CD4-positive, alpha-beta T cell (primary cell): ENCODE data around the gene KCNA10. TPM values are rescaled to one million over a fixed set of nuclear protein-coding genes. Genes with fewer than 3 reads are reported as not detected.

Source experiments
- ATAC-seq: fragments of 200-7000 bp; cut with Tn5 transposase; one replicate; pipeline ENCODE4 v1.10.0; 2022; ENCODE audit warnings: mild to moderate bottlenecking; ENCODE audit not compliant: poor library complexity
- CTCF ChIA-PET: fragments of 350-600 bp; sonication (Branson Sonifier 250); formaldehyde crosslinking; loops from one replicate; lab custom pipeline; 2021; ENCODE audit warnings: antibody characterized with exemption, inconsistent platforms; lab: Charles Lee
- POLR2A ChIA-PET: fragments of 350-600 bp; sonication (Branson Sonifier 250); formaldehyde crosslinking; loops from one replicate; lab custom pipeline; 2021; ENCODE audit warnings: antibody characterized with exemption, inconsistent platforms; lab: Charles Lee
- DNase-seq, 14 experiments: peaks; one replicate each; pipeline ENCODE4 v3.0.0-alpha.2; 2013 to 2020; ENCODE audit warnings: mixed read lengths in 2 of 14
- H3K27ac ChIP-seq, 2 donors: one replicate each; pipeline versions ENCODE4 v1.5.1 to v1.7.0; 2013; ENCODE audit warnings: low read length in 2 of 2, low read depth in 1 of 2, mild to moderate bottlenecking in 1 of 2
- H3K27me3 ChIP-seq, 2 experiments: 1 replicate in 1 of 2; 2 replicates in 1 of 2; pipeline versions ENCODE4 v1.6.1 to v1.7.0; 2013; ENCODE audit warnings: low read length in 2 of 2, control low read depth in 1 of 2, mild to moderate bottlenecking in 1 of 2, moderate library complexity in 1 of 2; ENCODE audit not compliant: insufficient read depth in 2 of 2, control insufficient read depth in 1 of 2
- H3K36me3 ChIP-seq: one replicate; pipeline ENCODE4 v1.6.1; 2013; ENCODE audit warnings: low read length, control low read depth; ENCODE audit not compliant: insufficient read depth
- H3K4me1 ChIP-seq: one replicate; pipeline ENCODE4 v1.6.1; 2013; ENCODE audit warnings: low read length, control low read depth; ENCODE audit not compliant: insufficient read depth
- H3K4me3 ChIP-seq: one replicate; pipeline ENCODE4 v1.5.1; 2013; ENCODE audit warnings: mild to moderate bottlenecking, low read length, moderate library complexity
- H3K9me3 ChIP-seq, 2 experiments: 1 replicate in 1 of 2; 2 replicates in 1 of 2; pipeline versions ENCODE4 v1.6.1 to v1.7.0; 2013; ENCODE audit warnings: low read length in 2 of 2, mild to moderate bottlenecking in 2 of 2, control low read depth in 1 of 2, moderate library complexity in 1 of 2; ENCODE audit not compliant: control insufficient read depth in 1 of 2, insufficient read depth in 1 of 2
- H3K27ac Mint-ChIP-seq: one replicate; pipeline ENCODE4 v1.8.0; 2020; ENCODE audit warnings: mixed read lengths
- H3K27me3 Mint-ChIP-seq: one replicate; pipeline ENCODE4 v1.8.0; 2021; ENCODE audit warnings: mixed read lengths
- H3K36me3 Mint-ChIP-seq: one replicate; pipeline ENCODE4 v1.8.0; 2021; ENCODE audit warnings: low read depth, mixed read lengths
- H3K4me1 Mint-ChIP-seq: one replicate; pipeline ENCODE4 v1.8.0; 2021; ENCODE audit warnings: low read depth, mixed read lengths
- H3K4me3 Mint-ChIP-seq: one replicate; pipeline ENCODE4 v1.8.0; 2020; ENCODE audit warnings: mild to moderate bottlenecking, mixed read lengths
- H3K9me3 Mint-ChIP-seq: one replicate; pipeline ENCODE4 v1.8.0; 2020; ENCODE audit warnings: mixed read lengths
- intact Hi-C, 2 experiments: fragments of 100-400 bp; cut with DNase I in 1 of 2; cut with micrococcal nuclease in 1 of 2; formaldehyde crosslinking; loops; one replicate each; pipeline versions ENCODE4 v1.15.1 to v1.9.0; 2023 to 2025; cut with DNase I, micrococcal nuclease
- total RNA-seq, 174 experiments: library from RNA in 2 of 174; stranded (reverse) in 2 of 174; gene quantifications; one replicate each; pipeline ENCODE4 v1.2.3 and lab custom pipeline; 2021 to 2026
- TF ChIP-seq, protein P1 (sequence below): fragments of 200-600 bp; IDR thresholded peaks from one replicate; pipeline ENCODE4 v1.8.0; 2022; ENCODE audit warnings: antibody characterized with exemption, mild to moderate bottlenecking

The KCNA10 gene
- total RNA-seq, 2 experiments from 2014 or later: not detected

- TF ChIP-seq, protein P1, sequence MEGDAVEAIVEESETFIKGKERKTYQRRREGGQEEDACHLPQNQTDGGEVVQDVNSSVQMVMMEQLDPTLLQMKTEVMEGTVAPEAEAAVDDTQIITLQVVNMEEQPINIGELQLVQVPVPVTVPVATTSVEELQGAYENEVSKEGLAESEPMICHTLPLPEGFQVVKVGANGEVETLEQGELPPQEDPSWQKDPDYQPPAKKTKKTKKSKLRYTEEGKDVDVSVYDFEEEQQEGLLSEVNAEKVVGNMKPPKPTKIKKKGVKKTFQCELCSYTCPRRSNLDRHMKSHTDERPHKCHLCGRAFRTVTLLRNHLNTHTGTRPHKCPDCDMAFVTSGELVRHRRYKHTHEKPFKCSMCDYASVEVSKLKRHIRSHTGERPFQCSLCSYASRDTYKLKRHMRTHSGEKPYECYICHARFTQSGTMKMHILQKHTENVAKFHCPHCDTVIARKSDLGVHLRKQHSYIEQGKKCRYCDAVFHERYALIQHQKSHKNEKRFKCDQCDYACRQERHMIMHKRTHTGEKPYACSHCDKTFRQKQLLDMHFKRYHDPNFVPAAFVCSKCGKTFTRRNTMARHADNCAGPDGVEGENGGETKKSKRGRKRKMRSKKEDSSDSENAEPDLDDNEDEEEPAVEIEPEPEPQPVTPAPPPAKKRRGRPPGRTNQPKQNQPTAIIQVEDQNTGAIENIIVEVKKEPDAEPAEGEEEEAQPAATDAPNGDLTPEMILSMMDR: no peak
- POLR2A ChIA-PET: no interaction called here
- peaks cover 0 to 9% of the 10 kb centered on the region in 2 experiments for H3K9me3 ChIP-seq
- H3K36me3 Mint-ChIP-seq: no peaks in the 10 kb centered on the region
- no peaks in the 10 kb centered on the region for H3K36me3 ChIP-seq
- H3K27ac ChIP-seq: no peak overlapping the region
- no peaks in the 10 kb centered on the region for H3K9me3 Mint-ChIP-seq
- intact Hi-C loops: no loop called here
- H3K4me1 Mint-ChIP-seq: no peaks in the 10 kb centered on the region
- CTCF ChIA-PET: no interaction called here
- no peak overlapping the region for H3K4me3 ChIP-seq
- H3K27ac Mint-ChIP-seq: no peak overlapping the region
- peaks cover 20% of the 10 kb centered on the region for H3K27me3 Mint-ChIP-seq
- H3K4me1 ChIP-seq: no peaks in the 10 kb centered on the region
- DNase-seq: no peak
- no peak for ATAC-seq
- no peak overlapping the region for H3K4me3 Mint-ChIP-seq
- peaks cover 0 to 7% of the 10 kb centered on the region in 2 experiments for H3K27me3 ChIP-seq
Observed at GRCh38 chr1:110487726-110488125, 31.2 kb downstream of the KCNA10 start.

GRCh38 chr1:110485725-110486124 is 33.2 kb downstream of the KCNA10 start:
- H3K4me3 ChIP-seq: no peak overlapping the region
- Mint-ChIP-seq H3K4me1 (no peaks in the 10 kb centered on the region), H3K9me3 (no peaks in the 10 kb centered on the region), H3K4me3 (no peak overlapping the region), H3K36me3 (no peaks in the 10 kb centered on the region), H3K27ac (no peak overlapping the region), H3K27me3 (peaks cover 20% of the 10 kb centered on the region)
- H3K27ac ChIP-seq: no peak overlapping the region
- peaks cover 0 to 7% of the 10 kb centered on the region in 2 experiments for H3K27me3 ChIP-seq
- CTCF ChIA-PET: no interaction called here
- TF ChIP-seq, protein P1: no peak
- POLR2A ChIA-PET: no interaction called here
- DNase-seq (no peak), ATAC-seq (no peak)
- intact Hi-C loops: no loop called here
- H3K9me3 ChIP-seq: peaks cover 0 to 9% of the 10 kb centered on the region in 2 experiments
- H3K4me1 ChIP-seq: no peaks in the 10 kb centered on the region
- H3K36me3 ChIP-seq: no peaks in the 10 kb centered on the region

DNA sequence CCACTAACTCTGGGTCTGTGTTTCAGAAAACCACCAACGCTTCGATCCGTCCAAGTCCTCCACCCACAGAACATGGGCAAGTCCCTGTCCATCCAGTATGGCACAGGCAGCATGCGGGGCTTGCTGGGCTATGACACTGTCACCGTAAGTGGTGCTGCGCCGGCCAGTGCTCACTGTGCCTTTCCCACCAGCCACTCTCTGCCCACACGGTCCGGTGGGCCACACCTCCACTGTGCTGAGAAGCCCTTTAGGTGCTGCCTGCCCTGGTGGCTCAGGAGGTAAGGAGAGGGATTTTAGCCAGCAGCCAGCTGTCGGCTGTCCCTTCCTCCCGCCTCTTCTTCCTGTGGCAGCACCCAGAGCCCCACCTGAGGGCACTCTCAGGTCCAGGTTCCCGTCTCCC is 34.2 kb downstream of the KCNA10 start:
- no peaks in the 10 kb centered on the region for H3K9me3 Mint-ChIP-seq
- H3K27ac Mint-ChIP-seq: no peak overlapping the region
- no peaks in the 10 kb centered on the region for H3K36me3 Mint-ChIP-seq
- no peak for DNase-seq
- POLR2A ChIA-PET: no interaction called here
- H3K4me1 Mint-ChIP-seq: no peaks in the 10 kb centered on the region
- Histone ChIP-seq H3K4me3 (no peak overlapping the region), H3K36me3 (no peaks in the 10 kb centered on the region), H3K4me1 (no peaks in the 10 kb centered on the region), H3K27me3 (peaks cover 0 to 7% of the 10 kb centered on the region in 2 experiments), H3K9me3 (peaks cover 0 to 9% of the 10 kb centered on the region in 2 experiments), H3K27ac (no peak overlapping the region)
- intact Hi-C loops: no loop called here
- CTCF ChIA-PET: interaction anchor here (1.1 kb wide), 1 partner anchor 11 kb away, joined by 3 read pairs; no protein-coding TSS in a partner anchor
- no peak overlapping the region for H3K4me3 Mint-ChIP-seq
- ATAC-seq: no peak
- TF ChIP-seq, protein P1: no peak
- peaks cover 20% of the 10 kb centered on the region for H3K27me3 Mint-ChIP-seq
